HT1080 (cell line): ENCODE data around the gene CARS2. TPM values are rescaled to one million over a fixed set of nuclear protein-coding genes. Genes with fewer than 3 reads are reported as not detected.
A peak's percentile ranks its signal among the peaks of the same experiment; 100 is the strongest.
"Not testable (repeated sequence)": the region's sequence is repeated elsewhere in the genome, so short reads cannot be mapped to it uniquely, and the experiment has no call there.

Experiments
- DNase-seq: peaks from one replicate; pipeline ENCODE4 v3.0.0-alpha.2; 2015; ENCODE audit warnings: low read depth
- polyA plus RNA-seq, 2 experiments: library from polyadenylated mRNA; depleted of rRNA; stranded (reverse); fragments of >200 nt; gene quantifications; 2 replicates each; pipeline ENCODE4 v1.2.3, GENCODE V29; 2015
- total RNA-seq: library from RNA; depleted of rRNA; stranded (reverse); fragments of >200 nt; shearing (Covaris generic); gene quantifications from 2 replicates; pipeline ENCODE4 v1.2.3, GENCODE V29; 2014; rRNA removed

CARS2 gene, protein sequence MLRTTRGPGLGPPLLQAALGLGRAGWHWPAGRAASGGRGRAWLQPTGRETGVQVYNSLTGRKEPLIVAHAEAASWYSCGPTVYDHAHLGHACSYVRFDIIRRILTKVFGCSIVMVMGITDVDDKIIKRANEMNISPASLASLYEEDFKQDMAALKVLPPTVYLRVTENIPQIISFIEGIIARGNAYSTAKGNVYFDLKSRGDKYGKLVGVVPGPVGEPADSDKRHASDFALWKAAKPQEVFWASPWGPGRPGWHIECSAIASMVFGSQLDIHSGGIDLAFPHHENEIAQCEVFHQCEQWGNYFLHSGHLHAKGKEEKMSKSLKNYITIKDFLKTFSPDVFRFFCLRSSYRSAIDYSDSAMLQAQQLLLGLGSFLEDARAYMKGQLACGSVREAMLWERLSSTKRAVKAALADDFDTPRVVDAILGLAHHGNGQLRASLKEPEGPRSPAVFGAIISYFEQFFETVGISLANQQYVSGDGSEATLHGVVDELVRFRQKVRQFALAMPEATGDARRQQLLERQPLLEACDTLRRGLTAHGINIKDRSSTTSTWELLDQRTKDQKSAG
- total RNA-seq, result 79.3 and 88.4 TPM in 2 replicates
- polyA plus RNA-seq (2015; cell fraction: cytosol; rRNA removed), result 35.5 and 40.2 TPM in 2 replicates
- polyA plus RNA-seq (2015; cell fraction: nucleus; rRNA removed), result 148 and 151 TPM in 2 replicates

DNA sequence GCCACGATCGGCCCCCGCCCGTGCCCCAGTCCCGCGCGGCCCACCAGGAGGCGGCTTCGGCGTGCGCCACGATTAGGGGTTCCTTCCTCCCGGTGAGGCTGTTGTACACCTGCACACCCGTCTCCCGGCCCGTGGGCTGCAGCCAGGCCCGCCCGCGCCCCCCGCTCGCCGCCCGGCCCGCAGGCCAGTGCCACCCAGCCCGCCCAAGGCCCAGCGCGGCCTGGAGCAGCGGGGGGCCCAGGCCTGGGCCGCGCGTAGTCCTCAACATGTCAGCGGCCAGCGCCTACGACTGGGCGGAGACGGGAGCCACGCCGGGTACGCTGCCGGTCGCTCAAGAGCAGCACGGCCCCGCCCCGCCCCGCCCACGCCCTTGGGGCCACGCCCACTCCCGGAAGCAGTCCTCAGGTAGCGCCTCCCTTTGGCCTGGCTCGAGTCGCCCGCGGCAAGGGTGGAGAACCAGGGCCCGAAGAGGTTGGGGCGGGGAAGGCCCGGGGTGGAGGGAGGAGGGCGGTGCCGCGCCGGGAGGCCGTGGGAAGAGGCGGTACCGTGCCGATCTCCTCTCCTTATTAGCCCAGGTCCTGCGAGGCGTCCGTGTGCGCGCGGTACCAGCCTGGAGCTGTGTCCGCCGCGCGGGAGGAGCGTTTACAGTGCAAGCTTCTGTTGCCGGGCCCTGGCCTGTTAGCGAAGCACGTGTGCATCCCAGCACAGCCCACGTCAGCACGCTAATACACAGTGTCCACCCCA, at the start of gene CARS2:
Gene CARS2, minus strand, starts transcription at position 291 of the 744 bp plus-strand sequence. Its CDS starts 23 bp downstream, at position 268.
- DNase-seq, result peak; percentile 97

DNA sequence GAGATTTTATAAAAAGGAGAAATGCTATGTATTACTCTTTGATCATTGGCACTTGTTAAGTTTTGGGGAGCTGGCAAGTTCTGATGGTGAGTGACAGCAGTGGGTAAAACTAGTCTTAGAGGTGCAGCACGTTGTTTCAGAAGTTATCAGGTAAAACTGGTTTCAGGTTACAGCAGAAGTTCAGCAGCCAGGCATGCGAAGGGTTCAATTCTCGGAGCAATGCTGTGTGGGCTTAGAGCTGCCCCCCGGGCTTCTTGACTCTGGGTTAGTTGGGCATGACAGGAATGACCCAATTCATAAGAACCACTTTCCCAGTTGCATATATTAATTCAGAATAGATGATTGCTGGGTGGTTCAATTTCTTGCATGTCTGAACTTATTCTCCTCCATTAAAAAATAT, 42.4 kb upstream of the CARS2 start:
- DNase-seq, result no peak

DNA sequence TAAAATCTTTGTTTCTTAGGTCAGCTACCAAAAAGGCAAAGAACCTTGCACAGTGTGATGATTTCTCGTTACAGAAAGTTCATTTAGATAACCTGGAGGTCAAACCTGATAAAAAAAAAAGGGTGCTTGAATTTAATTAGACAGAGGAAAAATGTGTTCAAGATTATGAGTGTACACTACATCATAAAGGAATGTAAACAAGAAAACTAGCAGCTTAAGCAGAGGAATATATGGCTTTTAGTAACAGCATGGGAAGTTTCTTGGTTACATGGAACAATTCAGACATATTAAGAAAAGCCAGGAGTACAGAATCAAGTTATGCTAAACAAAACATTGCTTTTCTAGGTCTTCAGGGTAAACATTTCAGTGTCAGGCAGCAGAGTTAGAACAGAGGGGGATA, 40.5 kb upstream of the CARS2 start:
- DNase-seq, result no peak

DNA sequence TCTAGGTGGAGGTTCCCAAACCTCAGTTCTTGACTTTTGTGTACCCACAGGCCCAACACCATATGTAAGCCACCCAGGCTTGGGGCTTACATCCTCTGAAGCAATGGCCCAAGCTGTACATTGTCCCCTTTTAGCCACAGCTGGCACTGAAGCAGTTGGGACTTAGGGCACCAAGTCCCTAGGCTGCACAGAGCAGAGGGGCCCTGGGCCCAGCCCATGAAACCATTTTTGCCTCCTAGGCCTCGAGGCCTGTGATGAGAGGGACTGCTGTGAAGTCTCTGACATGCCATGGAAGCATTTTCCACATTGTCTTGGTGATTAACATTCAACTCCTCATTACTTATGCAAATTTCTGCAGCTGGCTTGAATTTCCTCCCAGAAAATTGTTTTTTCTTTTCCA, 37.8 kb upstream of the CARS2 start:
- DNase-seq, result no peak

DNA sequence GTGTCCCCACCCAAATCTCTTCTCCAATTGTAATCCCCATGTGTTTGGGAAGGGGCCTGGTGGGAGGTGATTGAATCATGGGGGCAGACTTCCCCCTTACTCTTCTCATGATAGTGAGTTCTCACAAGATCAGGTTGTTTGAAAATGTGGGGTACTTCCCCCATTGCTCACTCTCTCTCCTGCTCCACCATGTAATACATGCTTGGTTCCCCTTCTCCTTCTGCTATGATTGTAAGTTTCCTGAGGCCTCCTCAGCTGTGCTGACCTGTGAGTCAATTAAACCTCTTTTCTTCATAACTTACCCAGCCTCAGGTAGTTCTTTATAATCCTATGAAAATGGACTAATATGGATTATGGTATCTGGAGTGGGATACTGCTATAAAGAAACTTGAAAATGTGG, 31.6 kb upstream of the CARS2 start:
- DNase-seq, result no peak

DNA sequence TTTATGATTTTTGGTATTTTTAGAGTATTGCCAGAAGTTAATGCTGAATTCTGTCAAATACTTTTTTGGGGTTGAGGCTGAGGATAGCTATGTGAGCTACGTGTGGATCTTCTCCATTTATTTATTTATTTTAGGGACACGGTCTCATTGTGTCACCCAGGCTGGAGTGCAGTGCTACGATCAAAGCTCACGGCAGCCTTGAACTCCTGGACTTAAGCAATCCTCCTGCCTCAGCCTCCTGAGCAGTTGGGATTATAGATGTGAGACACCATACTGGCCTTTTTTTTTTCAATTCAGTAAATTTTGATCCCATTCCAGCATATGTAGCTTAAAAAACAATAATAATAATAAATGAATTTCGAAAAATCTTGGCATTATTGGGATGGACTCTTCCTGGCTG, 28.6 kb upstream of the CARS2 start:
- no peak for DNase-seq

DNA sequence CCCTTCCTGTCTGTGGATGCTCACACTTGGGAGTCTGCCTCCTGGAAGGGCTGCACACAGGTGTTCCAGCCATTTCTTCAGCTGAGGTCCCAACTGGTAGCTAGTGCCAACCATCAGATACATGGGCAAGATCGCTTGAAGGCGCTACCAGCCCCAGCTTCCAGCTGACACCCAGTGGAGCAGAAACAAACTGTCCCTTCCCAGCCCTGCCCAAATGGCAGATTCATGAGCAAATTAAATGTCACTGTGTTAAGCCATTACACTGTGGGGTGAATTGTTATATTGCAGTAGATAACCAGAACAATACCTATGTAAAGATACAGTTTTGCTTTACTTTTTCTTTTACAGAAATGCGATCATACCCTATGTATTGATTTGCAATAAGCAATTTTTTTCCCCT, 25.2 kb upstream of the CARS2 start:
- DNase-seq, result no peak

DNA sequence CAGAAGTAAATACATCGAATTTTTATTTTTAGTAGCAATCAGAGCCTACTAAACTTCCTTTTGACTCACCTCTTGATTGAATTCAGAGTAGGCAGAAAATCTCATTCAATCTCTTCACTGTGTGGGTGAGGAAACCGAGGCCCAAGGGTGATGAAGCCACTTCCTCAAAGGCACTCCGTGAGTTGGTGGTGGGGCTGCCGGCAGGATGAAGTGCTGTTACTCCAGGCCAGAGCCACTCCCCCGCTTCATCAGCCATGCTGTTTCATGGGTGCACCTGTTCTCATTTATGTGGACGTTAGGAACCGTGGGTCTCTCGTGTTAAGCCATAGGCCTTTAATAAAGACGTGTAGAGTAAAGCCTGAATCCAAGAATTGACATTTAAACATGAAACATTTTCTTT, 20.8 kb upstream of the CARS2 start:
- DNase-seq, result no peak

DNA sequence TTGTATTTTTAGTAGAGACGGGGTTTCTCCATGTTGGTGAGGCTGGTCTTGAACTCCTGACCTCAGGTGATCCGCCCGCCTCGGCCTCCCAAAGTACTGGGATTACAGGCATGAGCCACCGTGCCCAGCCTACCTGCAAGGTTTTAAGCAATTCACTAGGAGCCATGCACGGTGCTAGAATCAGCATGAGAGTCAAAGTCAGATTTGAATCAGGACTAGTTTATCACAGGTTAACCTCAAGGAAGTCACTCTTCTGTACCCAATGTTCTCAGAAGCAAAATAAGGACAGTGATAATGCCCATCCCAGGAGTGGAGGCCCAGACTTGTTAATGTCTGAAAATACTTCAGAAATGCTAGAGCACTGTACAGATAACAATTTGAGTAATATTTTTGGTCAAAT, 20.2 kb upstream of the CARS2 start:
- DNase-seq, result not testable (repeated sequence)

DNA sequence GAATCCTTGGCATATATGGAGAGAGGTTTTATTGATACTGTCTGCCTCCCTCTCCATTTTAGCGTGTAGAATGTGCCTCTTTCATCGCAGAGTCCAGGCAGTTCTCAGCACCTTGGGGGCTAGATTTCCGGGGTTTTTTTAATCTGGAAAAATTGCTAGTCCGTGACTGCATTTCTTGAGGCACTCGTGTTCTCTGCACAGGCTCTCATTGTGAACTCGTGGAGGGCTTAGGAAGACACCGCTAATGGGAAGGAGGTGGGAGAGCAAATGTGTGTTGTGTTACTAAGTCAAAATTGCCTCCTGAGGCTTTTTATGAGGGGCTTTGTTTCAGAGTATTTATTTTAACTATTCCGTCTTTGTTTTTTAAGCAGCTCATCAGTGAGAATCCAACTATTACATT, 17.7 kb upstream of the CARS2 start:
- no peak for DNase-seq

DNA sequence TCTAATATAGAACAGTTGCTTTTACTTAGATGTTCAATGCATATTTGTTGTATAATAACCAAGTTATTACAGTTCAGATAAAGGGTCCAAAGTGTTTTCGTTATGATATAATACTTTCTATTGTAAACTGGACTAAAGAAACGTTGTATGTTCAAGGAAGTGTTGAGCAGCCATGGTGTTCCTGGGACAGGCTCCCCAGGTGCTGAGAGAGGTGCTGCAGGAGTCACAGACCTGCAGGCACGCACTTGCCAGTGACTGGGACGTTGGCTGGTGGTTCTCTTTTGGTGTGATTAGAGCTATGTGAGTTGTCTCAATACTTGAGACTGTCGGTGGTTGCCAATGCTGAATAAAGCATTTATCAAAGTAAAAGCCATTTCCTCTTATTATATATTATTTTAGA, 17.1 kb upstream of the CARS2 start:
- no peak for DNase-seq

DNA sequence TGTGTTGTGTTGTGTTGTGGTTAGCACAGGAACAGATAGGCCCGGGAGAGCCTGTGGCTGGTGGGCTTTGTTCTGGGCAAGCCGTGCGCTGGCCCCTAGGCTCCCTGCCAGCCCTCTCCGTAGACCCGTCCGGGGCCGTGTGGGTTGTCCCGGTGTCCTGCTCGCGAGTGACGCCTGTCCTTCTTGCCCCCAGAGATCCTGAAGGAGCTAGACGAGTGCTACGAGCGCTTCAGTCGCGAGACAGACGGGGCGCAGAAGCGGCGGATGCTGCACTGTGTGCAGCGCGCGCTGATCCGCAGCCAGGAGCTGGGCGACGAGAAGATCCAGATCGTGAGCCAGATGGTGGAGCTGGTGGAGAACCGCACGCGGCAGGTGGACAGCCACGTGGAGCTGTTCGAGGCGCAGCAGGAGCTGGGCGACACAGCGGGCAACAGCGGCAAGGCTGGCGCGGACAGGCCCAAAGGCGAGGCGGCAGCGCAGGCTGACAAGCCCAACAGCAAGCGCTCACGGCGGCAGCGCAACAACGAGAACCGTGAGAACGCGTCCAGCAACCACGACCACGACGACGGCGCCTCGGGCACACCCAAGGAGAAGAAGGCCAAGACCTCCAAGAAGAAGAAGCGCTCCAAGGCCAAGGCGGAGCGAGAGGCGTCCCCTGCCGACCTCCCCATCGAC, 13.3 kb upstream of the CARS2 start:
- no peak for DNase-seq

DNA sequence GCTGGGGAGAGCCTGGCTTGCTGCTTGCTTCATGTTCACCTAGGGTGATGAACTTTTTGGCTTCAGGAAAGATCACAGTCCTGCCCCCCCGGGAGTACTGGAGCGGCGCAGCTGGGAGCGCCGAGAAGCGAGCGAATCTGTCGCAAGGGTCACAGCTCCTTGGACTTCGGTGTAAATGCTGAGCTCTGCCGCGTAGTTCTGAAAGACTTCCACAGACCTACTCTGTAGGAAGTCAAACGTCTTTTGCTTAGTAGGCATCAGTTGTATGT, 10.3 kb upstream of the CARS2 start:
- DNase-seq, result no peak

DNA sequence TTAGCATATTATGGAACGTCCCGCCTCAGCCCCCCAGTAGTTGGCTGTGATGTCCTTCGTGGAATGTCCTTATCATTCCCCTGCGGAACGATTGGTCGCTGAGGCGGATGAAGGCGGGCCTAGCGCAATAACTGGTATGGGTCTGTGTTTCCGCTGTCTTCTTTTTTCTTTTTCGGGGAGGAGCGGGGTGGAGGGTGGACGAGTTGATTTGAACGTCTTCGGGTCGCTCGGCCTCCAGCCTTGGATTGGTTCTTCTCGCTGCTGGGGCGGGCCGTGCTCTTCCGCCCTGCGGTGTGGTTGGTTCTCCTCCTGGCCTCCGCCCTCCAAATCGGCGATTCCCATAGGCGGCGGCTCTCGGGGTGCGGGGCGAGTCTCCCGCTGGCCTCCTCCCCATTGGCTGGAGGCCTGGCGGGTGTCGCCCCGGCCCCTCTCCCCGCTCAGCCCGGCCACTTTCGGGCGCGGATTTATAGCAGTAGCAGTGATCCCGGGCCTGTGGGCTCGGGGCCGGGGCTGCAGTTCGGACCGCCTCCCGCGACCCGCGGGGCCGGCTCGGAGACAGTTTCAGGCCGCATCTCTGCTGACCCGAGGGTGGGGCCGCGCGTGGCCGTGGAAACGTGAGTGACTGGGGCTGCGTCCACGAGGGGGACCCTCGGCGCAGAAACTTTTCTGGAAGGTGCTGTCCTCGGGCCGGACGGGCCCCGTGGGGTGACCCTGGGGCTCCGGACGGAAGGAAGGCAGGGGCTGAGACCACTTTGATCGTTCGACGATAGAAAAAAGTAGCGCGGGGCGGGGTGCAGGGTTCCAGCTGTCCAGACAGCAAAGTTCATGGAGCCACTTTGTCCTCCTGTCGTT, 9.7 kb upstream of the CARS2 start:
- DNase-seq, result peak; percentile 100

DNA sequence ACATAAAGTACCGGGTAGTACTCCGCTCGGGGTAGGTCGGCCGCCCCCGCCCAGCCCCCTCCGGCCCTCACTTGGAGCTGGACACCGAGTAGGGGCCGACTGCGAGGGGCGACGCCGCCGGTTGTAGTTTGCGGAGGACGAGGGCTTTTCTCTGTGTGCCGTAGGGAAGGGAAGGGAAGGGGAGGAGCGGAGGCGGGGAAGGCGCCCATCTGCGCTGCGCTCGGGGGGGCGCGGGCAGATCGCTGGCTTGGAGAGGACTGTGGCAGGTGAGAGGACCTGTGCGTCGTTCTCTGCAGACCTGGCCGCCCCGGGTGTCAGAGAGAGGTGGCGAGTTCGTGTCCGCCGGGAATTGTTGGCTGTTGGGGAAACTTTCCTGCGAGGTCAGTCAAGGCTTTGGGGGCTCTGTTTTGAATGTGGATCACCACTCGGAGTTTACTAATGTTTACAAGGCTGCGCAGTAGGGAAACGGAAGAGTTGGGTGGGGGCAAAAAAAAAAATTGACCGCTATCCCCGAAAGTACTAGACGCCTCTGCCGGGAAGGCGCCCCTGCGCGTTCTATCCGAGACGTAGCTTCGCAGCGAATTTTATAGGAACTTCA, 9.0 kb upstream of the CARS2 start:
- no peak for DNase-seq

DNA sequence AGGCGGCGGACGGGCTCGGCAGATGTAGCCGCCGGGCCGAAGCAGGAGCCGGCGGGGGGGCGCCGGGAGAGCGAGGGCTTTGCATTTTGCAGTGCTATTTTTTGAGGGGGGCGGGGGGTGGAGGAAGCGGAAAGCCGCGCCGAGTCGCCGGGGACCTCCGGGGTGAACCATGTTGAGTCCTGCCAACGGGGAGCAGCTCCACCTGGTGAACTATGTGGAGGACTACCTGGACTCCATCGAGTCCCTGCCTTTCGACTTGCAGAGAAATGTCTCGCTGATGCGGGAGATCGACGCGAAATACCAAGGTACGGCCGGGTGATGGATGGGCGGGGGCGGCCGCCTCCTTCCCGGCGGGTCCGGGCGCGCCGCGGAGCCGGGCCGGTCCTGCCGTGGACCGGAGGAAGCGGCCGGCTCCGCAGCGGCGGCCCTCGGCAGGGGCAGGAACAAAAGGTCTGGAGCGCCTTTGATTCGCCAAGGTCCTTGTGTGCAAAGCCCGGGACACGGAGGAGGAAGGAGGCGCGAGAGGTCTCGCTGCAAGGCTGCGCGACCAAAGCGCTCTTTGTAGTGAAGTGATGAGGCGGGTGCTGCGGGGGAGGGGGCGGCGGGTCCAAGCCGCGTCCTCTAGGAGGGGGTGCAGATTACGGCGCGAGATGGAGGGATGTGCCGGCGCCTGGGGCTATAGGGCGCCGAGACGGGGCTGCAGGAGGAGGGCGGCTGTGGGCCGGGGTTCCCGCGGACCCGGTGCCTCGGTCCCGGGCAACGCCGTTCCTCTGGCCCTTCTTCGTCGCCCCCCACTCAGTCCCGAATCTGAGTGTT, 8.3 kb upstream of the CARS2 start:
- no peak for DNase-seq

DNA sequence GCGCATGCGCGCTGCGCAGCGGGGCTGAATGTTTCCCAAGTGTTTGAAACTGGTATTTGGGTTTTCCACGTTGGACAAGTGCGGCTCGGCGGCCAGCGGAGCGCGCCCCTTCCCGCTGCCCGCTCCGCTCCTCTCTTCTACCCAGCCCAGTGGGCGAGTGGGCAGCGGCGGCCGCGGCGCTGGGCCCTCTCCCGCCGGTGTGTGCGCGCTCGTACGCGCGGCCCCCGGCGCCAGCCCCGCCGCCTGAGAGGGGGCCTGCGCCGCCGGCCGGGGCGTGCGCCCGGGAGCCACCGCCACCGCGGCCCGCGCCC, 7.7 kb upstream of the CARS2 start, which contains the start of gene ING1:
Gene ING1, plus strand, starts transcription at position 59 of the 311 bp plus-strand sequence. CDS start 450 bp downstream, outside the sequence.
- no peak for DNase-seq

DNA sequence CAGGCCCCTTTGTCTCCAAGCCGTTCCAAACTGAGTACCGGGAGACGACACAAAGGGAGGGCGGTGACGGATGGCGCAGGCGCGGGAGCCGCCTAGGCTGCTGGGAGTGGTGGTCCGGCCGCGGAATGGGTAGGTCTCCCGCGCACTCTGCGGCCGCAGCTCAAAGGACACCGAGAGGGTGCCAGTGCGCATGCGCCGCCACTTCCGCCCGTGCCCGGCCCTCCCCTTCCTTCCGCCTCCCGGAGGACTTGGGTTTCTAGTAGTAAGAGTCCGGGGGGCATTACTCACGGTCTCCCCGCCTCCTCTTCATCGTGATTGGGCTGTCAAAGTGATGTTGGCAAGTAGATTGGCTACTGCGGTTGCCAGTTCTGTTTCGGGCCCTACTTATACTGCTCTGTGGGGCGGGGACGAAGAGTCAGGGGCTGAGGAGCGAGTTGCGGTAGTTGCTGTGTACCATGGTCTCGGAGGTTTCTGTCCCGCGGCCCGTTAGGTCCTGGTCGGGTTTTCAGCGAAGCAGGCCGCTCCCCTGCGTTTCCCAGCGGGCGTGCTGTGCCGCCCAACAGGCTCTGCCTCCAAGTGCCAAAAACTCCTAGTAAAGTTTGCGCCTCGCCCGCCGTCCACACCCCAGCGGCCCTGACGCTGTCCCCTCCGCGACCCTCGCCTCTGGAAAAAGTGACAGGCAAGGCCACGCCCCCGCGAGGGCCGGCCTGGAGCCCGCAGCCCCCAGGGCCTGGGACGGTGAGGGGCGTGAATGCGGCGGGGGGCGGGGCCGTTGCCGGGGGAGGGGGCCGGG, 7.1 kb upstream of the CARS2 start:
- DNase-seq, result peak; percentile 100
